Gastroesophageal sphincter (tissue), 3 donors: ENCODE measurements around the gene HOMER2.

Source experiments
- CTCF ChIP-seq, 4 experiments: fragments of 200-600 bp in 2 of 4; fragments of 450-650 bp in 2 of 4; sonication (generic) in 1 of 4; IDR thresholded peaks; one replicate each; pipeline ENCODE4 v1.5.1; 2017 to 2019; ENCODE audit warnings: antibody characterized with exemption in 4 of 4, mild to moderate bottlenecking in 2 of 4, moderate library complexity in 2 of 4
- EP300 ChIP-seq: sonication (generic); formaldehyde crosslinking; IDR thresholded peaks from one replicate; pipeline ENCODE4 v1.6.1; 2017; ENCODE audit warnings: antibody characterized with exemption, mild to moderate bottlenecking

DNA sequence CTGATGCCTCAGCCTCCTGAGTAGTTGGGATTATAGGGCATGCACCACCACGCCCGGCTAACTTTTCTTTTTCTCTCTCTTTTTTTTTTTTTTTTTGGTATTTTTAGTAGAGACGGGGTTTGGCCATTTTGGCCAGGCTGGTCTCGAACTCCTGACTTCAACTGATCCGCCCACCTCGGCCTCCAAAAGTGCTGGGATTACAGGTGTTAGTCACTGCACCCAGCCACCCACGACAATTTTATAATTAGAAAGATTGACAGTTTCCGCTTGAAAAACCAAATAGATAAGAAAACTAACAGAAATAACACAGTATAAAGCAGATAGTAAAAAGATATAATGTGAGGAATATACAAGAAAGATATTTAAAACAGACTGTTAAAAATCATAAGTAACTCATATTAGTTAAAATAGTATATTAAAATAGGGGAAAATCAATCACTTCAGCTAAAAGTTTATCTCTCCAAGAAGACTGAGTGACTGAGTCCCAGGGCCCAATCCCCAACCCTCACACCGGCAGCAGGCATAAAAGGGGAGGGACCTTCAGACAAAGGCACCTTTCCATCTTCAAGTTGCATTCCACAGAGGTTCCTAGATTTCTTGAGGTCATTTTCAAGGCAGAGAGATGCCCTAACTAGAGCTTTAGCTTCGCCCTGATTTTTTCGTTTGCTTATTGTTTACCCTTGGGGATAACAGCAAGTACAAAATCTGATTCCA, 144.4 kb downstream of the HOMER2 start:
- TF ChIP-seq CTCF (IDR thresholded peaks at IDR 0.05) (no peak), EP300 (no peak)
